B cell (primary cell): ENCODE data around the gene CARMIL1. TPM values are rescaled to one million over a fixed set of nuclear protein-coding genes. Genes with fewer than 3 reads are reported as not detected.

Experiments
- ATAC-seq: fragments of 200-7000 bp; cut with Tn5 transposase; one replicate; pipeline ENCODE4 v1.10.0; 2021; ENCODE audit warnings: low read depth, mild to moderate bottlenecking, moderate number of reproducible peaks, moderate library complexity
- CTCF ChIA-PET: fragments of 350-600 bp; sonication (Branson Sonifier 250); formaldehyde crosslinking; loops from one replicate; lab custom pipeline; 2021; ENCODE audit warnings: antibody characterized with exemption, inconsistent platforms; lab: Charles Lee
- POLR2A ChIA-PET: fragments of 350-600 bp; sonication (Branson Sonifier 250); formaldehyde crosslinking; loops from one replicate; lab custom pipeline; 2021; ENCODE audit warnings: antibody characterized with exemption; lab: Charles Lee
- DNase-seq: peaks from one replicate; pipeline ENCODE4 v3.0.0; 2013
- H2AFZ ChIP-seq: 2 replicates; pipeline ENCODE4 v1.6.1; 2012; ENCODE audit warnings: mild to moderate bottlenecking, low read depth, low read length; ENCODE audit not compliant: insufficient read depth, poor library complexity, severe bottlenecking
- H3K27ac ChIP-seq, 2 donors: 1 replicate in 1 of 2; 2 replicates in 1 of 2; pipeline ENCODE4 v1.5.1; 2012 to 2013; ENCODE audit warnings: low read length in 2 of 2, mild to moderate bottlenecking in 2 of 2, moderate library complexity in 1 of 2
- H3K27me3 ChIP-seq, 4 experiments: fragments of 200-600 bp in 1 of 4; sonication (generic) in 1 of 4; replicated peaks in 1 of 4; 1 replicate in 2 of 4; 2 replicates in 2 of 4; pipeline versions ENCODE4 v1.6.1 to v1.7.0; 2013 to 2016; ENCODE audit warnings: low read length in 3 of 4, mild to moderate bottlenecking in 2 of 4, mixed read lengths in 1 of 4, moderate library complexity in 1 of 4; ENCODE audit not compliant: insufficient read depth in 4 of 4, control insufficient read depth in 3 of 4; ENCODE audit errors: control extremely low read depth in 1 of 4
- H3K36me3 ChIP-seq, 2 experiments: replicated peaks in 1 of 2; 1 replicate in 1 of 2; 2 replicates in 1 of 2; pipeline versions ENCODE4 v1.6.1 to v1.7.1; 2013; ENCODE audit warnings: low read length in 1 of 2; ENCODE audit not compliant: insufficient read depth in 2 of 2, control insufficient read depth in 1 of 2; ENCODE audit errors: control extremely low read depth in 1 of 2, extremely low read depth in 1 of 2
- H3K4me1 ChIP-seq, 2 donors: fragments of 200-600 bp in 1 of 2; sonication (generic) in 1 of 2; 1 replicate in 1 of 2; 2 replicates in 1 of 2; pipeline versions ENCODE4 v1.5.1 to v1.6.1; 2013 to 2017; ENCODE audit warnings: low read length in 2 of 2; ENCODE audit not compliant: control insufficient read depth in 2 of 2, insufficient read depth in 2 of 2
- H3K4me2 ChIP-seq: replicated peaks from 2 replicates; pipeline ENCODE3; 2012; ENCODE audit warnings: mild to moderate bottlenecking, low read depth, low read length; ENCODE audit not compliant: poor library complexity, severe bottlenecking
- H3K4me3 ChIP-seq, 5 experiments: fragments of 200-600 bp in 1 of 5; sonication (generic) in 1 of 5; 1 replicate in 3 of 5; 2 replicates in 2 of 5; pipeline versions ENCODE4 v1.5.1 to v1.7.0; 2011 to 2016; ENCODE audit warnings: low read length in 4 of 5, mild to moderate bottlenecking in 4 of 5, low read depth in 2 of 5, control low read depth in 1 of 5, moderate library complexity in 1 of 5; ENCODE audit not compliant: insufficient read depth in 1 of 5; ENCODE audit errors: control extremely low read depth in 1 of 5, extremely low read depth in 1 of 5
- H3K79me2 ChIP-seq: fragments of 200-600 bp; sonication (generic); one replicate; pipeline ENCODE4 v1.6.0; 2016; ENCODE audit warnings: low read length; ENCODE audit not compliant: control insufficient read depth, insufficient read depth
- H3K9ac ChIP-seq: fragments of 200-600 bp; sonication (generic); 2 replicates; pipeline ENCODE4 v1.6.1; 2017; ENCODE audit warnings: mild to moderate bottlenecking, low read length, moderate library complexity
- H3K9me3 ChIP-seq, 3 donors: one replicate each; pipeline versions ENCODE4 v1.6.1 to v1.7.1; 2013; ENCODE audit warnings: low read length in 2 of 3; ENCODE audit not compliant: control insufficient read depth in 2 of 3, insufficient read depth in 1 of 3; ENCODE audit errors: control extremely low read depth in 1 of 3
- H4K20me1 ChIP-seq: 2 replicates; pipeline ENCODE4 v1.6.0; 2012; ENCODE audit warnings: mild to moderate bottlenecking, low read length; ENCODE audit not compliant: insufficient read depth, control insufficient read depth, poor library complexity, severe bottlenecking
- H3K27ac Mint-ChIP-seq: one replicate; pipeline ENCODE4 v1.8.0; 2021; ENCODE audit warnings: mixed read lengths
- H3K27me3 Mint-ChIP-seq: one replicate; pipeline ENCODE4 v1.8.0; 2021; ENCODE audit warnings: mixed read lengths
- H3K4me1 Mint-ChIP-seq: one replicate; pipeline ENCODE4 v1.8.0; 2021; ENCODE audit warnings: mixed read lengths
- H3K4me3 Mint-ChIP-seq: one replicate; pipeline ENCODE4 v1.8.0; 2021; ENCODE audit warnings: mixed read lengths
- H3K9me3 Mint-ChIP-seq: one replicate; pipeline ENCODE4 v1.8.0; 2022; ENCODE audit warnings: mixed read lengths; ENCODE audit not compliant: insufficient read depth
- CTCF ChIP-seq: fragments of 200-600 bp; IDR thresholded peaks from one replicate; pipeline ENCODE4 v1.8.0; 2022; ENCODE audit warnings: antibody characterized with exemption, mild to moderate bottlenecking
- EZH2 ChIP-seq: IDR thresholded peaks from 2 replicates; pipeline ENCODE4 v1.6.1; 2012; ENCODE audit warnings: borderline replicate concordance, low read depth, mild to moderate bottlenecking, moderate library complexity, low read length; ENCODE audit not compliant: insufficient read depth, poor library complexity, severe bottlenecking
- WGBS: methylation state at CpG from one replicate; pipeline ENCODE4 v1.1.5; 2013; ENCODE audit warnings: missing lambda C conversion rate; ENCODE audit not compliant: insufficient coverage; 5-methylcytosine and 5-hydroxymethylcytosine counted together
- intact Hi-C: fragments of 100-400 bp; cut with micrococcal nuclease; formaldehyde crosslinking; loops from one replicate; pipeline ENCODE4 v1.10.0; 2022
- polyA plus RNA-seq: library from polyadenylated mRNA; depleted of rRNA; stranded (reverse); fragments of >200 nt; gene quantifications from 2 replicates; pipeline ENCODE4 v1.2.3, GENCODE V29; 2012
- total RNA-seq, 2 donors: library from RNA; stranded (reverse); fragments of 120-200 nt in 1 of 2; gene quantifications; 1 replicate in 1 of 2; 2 replicates in 1 of 2; pipeline versions ENCODE4 v1.2.3 to v1.2.4, GENCODE V29; 2013 to 2022

Gene CARMIL1
- total and polyA plus RNA-seq, 2 donors (not counting 1 experiment from before 2014, with no cell fraction given) = 7.5 to 11.0 TPM

GRCh38 chr6:25613415-25613814 is 334.2 kb downstream of the CARMIL1 start:
- TF ChIP-seq EZH2 (no peak), CTCF (no peak)
- Histone ChIP-seq H4K20me1 (no peaks in the 10 kb centered on the region), H3K36me3 (no peaks in the 10 kb centered on the region), H3K9me3 (no peaks in the 10 kb centered on the region), H3K9ac (no peak overlapping the region), H3K4me1 (peaks cover 0 to 6% of the 10 kb centered on the region in 2 donors), H3K4me3 (no peak overlapping the region), H2AFZ (no peak overlapping the region), H3K27ac (no peak overlapping the region), H3K79me2 (no peaks in the 10 kb centered on the region), H3K27me3 (no peaks in the 10 kb centered on the region), H3K4me2 (no peak overlapping the region)
- ATAC-seq = no peak
- POLR2A ChIA-PET = no interaction called here
- intact Hi-C loops = no loop called here
- Mint-ChIP-seq H3K4me1 (peaks cover 10% of the 10 kb centered on the region), H3K9me3 (no peaks in the 10 kb centered on the region), H3K27ac (no peak overlapping the region), H3K4me3 (no peak overlapping the region), H3K27me3 (peaks cover 3% of the 10 kb centered on the region)
- CTCF ChIA-PET = no interaction called here
- DNase-seq = no peak
- WGBS = no CpG with 5 or more reads among the region's 1 CpG

- POLR2A ChIA-PET = no interaction called here
- Histone ChIP-seq H3K4me2 (no peak overlapping the region), H3K9ac (no peak overlapping the region), H4K20me1 (no peaks in the 10 kb centered on the region), H3K4me1 (peaks cover under 1 to 6% of the 10 kb centered on the region in 2 donors), H3K9me3 (no peaks in the 10 kb centered on the region), H3K27ac (no peak overlapping the region), H3K79me2 (no peaks in the 10 kb centered on the region), H2AFZ (no peak overlapping the region), H3K36me3 (no peaks in the 10 kb centered on the region), H3K27me3 (no peaks in the 10 kb centered on the region), H3K4me3 (no peak overlapping the region)
- DNase-seq (no peak), ATAC-seq (no peak)
- peaks cover 12% of the 10 kb centered on the region for H3K4me1 Mint-ChIP-seq
- intact Hi-C loops = no loop called here
- H3K4me3 Mint-ChIP-seq = no peak overlapping the region
- peaks cover 3% of the 10 kb centered on the region for H3K27me3 Mint-ChIP-seq
- CTCF ChIA-PET = no interaction called here
- WGBS = 80% methylated on average over 1 of the region's 4 CpGs
- H3K27ac Mint-ChIP-seq = no peak overlapping the region
- TF ChIP-seq CTCF (no peak), EZH2 (no peak)
- no peaks in the 10 kb centered on the region for H3K9me3 Mint-ChIP-seq
Observed at GRCh38 chr6:25614052-25614451, 334.9 kb downstream of the CARMIL1 start.
